OCI-LY7 (cell line): ENCODE results near the gene TPMT.

ENCODE experiments used
- EZH2phosphoT487 ChIP-seq: fragments of 200-600 bp; sonication (generic); IDR thresholded peaks from 2 replicates; pipeline ENCODE4 v1.6.1; 2018; ENCODE audit warnings: low read depth, borderline replicate concordance, mild to moderate bottlenecking, mixed run types, antibody characterized with exemption, low read length, moderate library complexity, mixed read lengths
- TF ChIP-seq, protein P1 (sequence below): fragments of 200-600 bp; sonication (generic); conservative IDR thresholded peaks from 2 replicates; pipeline ENCODE4 v1.5.1; 2014; ENCODE audit warnings: mild to moderate bottlenecking, antibody characterized with exemption, low read length, moderate library complexity, mixed read lengths

DNA sequence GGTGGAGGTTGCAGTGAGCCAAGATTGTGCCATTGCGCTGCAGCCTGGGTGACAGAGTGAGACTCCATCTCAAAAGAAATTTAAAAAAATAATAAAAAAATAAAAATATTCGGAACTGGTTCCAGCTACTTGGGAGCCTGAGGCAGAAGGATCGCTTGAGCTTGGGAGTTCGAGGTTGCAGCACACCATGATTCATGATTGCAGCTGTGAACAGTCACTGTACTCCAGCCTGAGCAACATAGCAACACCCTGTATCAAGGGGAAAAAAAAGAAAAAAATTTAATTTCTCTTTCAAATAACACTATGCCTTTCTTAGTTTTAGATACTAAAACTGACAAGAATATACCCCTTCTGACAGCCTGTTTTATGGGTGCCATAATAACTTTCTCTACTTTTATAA is 10.9 kb upstream of the TPMT start:
- TF ChIP-seq, protein P1, sequence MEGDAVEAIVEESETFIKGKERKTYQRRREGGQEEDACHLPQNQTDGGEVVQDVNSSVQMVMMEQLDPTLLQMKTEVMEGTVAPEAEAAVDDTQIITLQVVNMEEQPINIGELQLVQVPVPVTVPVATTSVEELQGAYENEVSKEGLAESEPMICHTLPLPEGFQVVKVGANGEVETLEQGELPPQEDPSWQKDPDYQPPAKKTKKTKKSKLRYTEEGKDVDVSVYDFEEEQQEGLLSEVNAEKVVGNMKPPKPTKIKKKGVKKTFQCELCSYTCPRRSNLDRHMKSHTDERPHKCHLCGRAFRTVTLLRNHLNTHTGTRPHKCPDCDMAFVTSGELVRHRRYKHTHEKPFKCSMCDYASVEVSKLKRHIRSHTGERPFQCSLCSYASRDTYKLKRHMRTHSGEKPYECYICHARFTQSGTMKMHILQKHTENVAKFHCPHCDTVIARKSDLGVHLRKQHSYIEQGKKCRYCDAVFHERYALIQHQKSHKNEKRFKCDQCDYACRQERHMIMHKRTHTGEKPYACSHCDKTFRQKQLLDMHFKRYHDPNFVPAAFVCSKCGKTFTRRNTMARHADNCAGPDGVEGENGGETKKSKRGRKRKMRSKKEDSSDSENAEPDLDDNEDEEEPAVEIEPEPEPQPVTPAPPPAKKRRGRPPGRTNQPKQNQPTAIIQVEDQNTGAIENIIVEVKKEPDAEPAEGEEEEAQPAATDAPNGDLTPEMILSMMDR, result no peak
- TF ChIP-seq EZH2phosphoT487, result no peak
